ENCODE measurements around the gene SHH. TPM values are rescaled to one million over a fixed set of nuclear protein-coding genes. Genes with fewer than 3 reads are reported as not detected.
"Not testable (repeated sequence)": the region's sequence is repeated elsewhere in the genome, so short reads cannot be mapped to it uniquely, and the experiment has no call there.

SHH gene
- total RNA-seq, 1 donor from 2014 or later: 0.05 TPM

DNA sequence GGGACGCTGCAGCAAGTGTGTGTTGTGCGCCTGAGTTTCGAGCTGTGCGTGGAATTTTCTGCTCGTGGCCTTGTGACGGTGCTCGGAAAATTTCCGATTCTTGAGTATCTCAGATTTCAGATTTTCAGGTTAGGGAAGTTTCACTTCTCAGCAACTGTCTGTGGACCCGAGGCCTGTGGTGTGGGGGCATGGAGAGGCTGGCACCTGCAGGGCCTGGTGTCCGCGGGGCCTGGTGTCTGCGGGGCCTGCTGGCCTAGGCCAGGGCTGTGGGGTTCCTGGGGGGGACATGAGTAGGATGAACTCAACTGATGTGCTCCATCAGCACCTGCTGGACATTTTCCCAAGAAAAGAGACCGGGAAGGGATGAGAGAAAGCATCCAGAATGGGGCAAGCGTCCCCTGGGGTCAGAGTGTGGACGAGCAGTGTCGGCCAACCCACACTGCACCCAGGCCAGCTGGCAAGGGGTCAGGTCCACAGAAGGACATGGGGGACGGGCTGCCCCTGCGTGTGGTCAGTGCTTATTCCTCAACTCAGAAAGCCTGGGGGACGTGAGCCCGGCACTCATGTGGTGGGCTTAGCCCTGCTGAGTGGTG lies 31.3 kb upstream of the SHH start:
- intact Hi-C loops (cut with micrococcal nuclease): no loop called here

DNA sequence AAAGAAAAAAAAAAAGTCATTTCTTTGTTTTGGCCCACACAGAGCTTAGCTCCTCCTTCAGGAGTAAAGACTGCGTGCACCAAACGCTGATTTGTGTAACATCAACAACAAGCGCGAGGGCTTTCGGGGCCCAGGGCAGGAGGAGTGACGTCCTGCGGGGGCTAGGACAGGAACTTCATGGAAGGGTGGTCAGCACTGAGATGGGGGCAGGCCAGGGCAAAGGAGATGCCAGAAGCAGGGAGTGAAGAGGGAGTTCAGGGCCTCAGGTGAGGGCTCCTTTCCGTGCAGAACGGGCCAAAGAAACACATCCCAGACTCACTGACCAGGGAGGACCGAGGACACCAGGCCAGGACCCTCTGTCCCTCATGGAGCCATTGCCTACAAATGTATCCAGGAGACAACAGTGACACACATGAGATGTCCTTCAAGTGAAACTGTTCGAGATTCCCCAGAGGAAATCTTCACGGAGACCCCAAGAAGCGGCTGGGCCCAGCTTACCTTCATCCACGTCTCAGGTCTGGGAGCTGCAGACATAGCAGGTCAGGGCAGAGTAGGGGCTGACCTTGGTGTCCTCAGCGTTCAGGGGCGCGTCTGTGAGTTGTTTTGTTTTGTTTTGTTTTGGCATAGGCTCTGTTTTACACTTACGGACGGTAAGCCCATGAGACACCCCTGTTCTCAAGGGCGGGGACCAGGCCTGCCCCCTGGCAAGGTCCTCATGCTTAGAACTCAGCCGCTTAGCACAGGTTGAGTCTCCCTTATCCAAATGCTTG lies 30.4 kb upstream of the SHH start:
- intact Hi-C loops (cut with micrococcal nuclease): no loop called here

DNA sequence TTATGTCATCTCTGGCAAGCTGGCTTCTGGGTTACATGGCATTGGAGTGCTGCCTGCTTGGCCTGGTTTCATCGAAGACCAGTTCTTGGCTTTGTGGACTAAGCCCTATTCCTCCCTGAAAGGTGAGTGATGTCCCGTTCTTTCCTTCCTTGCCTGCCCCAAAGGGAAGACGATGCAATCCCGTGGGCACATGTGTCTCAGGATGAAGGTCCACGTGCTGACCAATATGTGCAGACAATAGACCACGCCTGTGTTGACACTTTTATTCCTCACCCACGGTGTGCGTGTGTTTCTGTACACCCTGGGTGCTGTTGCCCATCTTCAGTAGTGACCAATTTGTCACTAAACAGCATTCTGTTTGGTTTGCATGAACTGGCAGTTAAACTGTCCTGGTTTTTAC lies 28.6 kb upstream of the SHH start:
- intact Hi-C loops (cut with micrococcal nuclease): no loop called here

DNA sequence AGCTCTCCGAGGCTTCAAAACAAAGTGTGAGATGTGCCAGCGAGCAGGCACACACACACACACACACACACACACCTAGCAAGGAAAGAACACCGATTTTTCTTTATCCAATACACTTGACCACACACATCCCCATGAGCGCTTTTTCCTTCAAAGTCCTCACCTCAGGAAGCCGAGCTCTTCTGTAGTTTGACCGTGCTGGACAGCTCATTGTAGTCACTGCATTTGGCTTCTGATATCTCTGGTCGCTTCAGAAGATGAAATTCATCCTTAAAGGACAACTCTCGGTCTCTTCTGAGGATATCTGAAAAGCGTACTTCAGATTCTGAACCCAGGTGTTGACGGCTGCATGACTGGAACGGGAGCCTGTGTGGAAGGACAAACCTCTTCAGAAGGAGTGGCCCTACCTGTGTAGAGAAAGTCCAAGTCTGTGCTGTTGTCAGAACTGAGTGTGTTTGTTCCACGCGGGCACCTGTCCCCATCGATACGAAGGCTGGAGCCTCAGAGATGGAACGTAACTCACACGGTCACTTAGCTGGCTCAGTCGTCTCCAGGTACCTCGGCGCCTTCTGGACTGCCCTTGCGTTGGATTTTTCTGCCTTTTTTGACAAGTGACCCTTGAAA lies 28.1 kb upstream of the SHH start:
- intact Hi-C loops (cut with micrococcal nuclease): no loop called here

DNA sequence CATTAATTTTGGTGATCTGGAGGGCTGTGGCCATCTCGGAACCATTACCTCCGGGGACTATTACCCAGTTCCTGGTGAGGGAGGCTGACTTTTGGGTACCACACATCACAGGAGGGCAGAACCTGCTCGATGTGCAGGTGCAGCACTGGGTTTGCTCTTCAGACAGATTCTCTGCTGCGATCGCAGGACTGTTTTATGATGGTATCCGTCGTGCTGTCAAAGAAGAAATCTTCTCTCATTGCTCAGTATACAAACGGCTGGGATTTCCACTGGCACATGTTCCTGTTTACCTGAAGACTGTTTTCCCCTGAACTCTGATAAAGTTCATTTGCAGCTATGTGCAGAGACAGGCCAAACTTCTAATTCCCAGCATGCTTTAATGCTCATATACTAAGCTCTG lies 27.2 kb upstream of the SHH start:
- intact Hi-C loops (cut with micrococcal nuclease): no loop called here

DNA sequence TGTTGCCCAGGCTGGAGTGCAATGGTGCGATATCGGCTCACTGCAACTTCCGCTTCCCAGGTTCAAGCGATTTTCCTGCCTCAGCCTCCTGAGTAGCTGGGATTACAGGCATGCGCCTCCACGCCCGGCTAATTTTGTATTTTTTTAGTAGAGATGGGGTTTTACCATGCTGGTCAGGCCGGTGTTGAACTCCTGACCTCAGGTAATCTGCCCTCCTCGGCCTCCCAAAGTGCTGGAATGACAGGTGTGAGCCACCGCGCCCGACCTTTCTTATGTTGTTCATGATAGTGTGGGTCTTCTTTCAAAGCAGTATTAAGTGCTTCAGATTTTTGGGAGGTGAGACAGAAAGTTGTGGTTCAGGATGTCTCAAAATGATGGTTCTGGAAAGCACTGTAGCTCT lies 26.0 kb upstream of the SHH start:
- intact Hi-C loops (cut with micrococcal nuclease): not testable (repeated sequence)

DNA sequence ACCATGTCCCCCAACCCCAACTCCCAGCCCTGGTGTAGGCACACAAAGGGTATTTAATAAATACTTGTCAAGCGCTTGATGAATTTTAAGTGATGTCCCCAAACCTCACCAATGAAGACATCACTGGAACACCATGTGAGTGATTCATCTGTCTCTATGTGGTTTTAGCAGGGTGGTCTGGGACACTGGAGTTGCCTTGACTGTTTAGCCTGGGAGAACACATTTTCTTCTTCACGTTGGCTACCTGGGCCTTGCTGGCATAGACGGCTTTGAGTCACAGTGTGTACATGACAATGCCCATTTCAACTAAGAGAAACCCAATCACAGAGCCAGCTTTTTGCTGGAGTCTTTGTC lies 24.8 kb upstream of the SHH start:
- intact Hi-C loops (cut with micrococcal nuclease): no loop called here

DNA sequence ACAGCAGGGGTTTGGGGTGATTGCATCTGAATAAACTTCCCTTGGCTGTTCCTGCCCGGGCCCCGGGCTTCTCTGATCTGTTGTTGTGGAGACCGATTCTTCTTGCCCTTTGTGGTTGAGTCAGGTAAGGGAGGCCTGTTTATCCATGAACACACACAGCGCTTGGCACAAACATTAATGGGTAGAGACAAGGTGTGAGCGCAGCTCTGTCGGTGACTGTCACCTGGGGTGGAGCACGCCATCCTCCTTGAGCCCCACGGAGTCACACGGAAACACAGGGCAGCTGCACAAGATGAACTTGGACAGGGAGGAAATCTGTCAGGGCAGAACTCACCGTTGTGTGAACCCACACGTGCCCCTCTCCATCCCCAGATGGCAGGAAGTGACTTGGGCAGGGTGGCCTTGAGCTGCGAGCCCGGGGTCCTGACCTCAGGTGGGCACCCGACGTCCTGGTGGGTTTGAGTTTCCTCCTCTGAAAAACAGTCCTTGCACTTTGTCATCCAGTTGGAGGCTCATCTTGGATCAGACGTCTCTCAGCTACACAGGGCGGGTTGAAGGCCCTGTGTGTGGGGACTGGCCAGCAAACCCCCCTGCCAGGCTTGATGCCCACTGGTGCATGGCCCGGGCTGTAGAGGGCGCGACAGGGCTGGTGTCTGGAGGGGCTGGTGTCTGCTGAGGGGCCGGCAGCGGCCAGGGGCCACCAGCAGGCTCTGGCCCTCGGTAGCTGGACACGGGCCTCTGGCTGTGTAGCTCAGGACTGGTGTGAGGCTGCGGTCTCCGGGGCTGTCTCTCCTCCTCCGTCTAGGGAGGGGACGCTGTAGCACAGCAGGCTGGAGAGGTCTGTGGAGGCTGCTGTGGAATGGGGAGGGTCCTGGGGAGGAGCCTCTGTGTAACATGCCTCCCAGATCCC lies 24.2 kb upstream of the SHH start:
- intact Hi-C loops (cut with micrococcal nuclease): no loop called here

DNA sequence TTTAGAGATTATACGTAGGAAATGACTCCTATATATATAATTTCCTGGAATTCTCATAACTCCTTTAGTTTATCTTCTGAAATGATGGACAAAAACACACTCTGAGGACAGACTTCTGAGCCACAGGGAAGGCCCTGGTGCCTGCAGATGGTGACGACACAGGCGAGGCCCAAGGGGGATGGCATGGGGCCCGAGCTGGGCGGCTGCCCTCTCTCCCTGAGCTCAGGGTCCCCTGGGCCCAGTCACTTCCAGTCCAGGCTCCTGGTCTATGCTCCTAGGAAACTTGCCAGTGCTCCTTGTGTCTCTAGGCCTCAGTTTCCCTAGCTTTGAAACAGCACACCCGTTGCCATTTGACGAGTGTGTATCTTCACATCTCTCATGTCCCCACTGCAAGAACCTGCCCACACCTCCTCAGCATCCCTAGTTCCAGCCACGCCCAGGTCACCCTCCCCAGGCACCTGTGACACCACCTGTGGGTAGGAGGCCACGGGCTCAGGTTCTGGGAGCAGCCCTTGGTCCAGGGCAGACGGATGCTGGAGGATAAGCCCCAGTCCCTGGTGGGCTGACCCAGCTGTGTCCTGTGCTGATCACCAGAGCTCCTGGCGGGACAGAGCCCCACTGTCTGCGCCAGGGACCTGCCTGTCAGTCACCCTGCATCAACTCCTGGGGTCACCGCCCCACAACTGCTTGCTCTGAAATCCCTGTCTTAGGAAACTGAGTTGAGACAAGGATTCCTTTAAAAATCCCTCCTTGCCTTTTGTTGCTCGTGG lies 23.4 kb upstream of the SHH start:
- intact Hi-C loops (cut with micrococcal nuclease): no loop called here

DNA sequence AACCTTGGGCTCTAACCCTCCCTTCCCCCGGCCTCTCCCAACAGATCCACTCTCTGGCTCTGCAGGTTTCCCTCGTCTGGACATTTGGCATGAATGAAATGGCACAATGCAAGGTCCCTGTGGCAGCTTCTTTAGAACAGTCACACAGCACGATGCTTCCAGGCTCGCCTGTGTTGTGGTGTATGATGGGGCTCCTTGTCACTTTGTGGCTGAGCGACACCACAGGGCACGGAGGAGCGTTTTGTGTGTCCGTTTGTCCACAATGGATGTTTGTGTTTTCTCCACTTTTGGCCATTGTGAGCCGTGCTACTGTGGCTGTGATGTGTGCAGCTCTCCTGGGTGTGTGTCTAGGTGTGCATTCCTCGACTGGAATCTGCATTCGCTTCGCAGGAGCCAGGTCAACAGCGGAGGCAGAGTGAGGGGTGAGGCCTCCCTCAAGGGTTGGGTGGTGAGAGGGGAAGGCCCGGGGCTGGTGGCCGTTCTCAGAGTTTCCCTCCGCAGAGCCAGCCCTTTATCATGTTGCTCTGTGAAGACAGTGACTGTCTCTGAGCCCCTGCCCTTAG lies 22.3 kb upstream of the SHH start:
- intact Hi-C loops (cut with micrococcal nuclease): no loop called here

DNA sequence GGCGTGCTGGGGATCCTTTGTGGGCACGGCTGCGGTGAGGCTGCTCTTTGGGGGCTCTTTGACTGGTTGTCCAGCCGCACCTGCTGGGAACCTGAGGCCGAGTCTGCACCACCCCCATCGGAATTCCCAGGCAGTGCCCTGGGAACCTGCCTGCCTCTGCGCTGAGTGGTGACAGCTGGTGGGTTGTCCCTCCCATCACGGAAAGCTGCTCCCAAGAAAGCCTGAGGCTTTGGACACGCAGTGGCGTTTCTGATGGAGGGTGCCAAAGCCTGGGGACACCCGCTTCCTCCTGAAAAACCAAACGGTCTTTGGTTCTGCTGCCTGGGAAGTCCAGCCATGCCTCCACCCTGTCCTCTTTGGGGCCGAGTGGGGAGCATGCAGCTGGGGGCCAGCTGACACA lies 21.4 kb upstream of the SHH start:
- intact Hi-C loops (cut with micrococcal nuclease): no loop called here

DNA sequence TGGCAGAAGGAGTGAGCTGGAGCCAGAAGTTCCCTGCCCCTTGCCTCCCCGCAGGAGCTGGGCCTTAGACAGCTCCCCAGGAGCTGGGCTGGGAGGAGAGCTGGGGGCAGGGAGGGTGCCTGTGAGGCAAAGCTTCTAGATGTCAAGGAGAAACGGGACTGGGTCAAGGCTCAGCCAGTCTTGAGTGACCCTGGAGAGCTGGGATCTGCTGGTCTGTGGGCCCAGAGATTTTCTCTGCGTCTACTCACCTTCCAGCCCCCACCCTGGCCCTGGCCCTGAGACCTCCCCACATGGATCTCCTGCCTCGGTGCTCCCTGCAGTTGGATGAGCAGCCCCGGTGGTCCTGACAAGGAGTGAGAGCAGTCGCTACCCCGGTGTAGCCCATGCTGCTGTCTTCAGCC lies 20.3 kb upstream of the SHH start:
- intact Hi-C loops (cut with micrococcal nuclease): no loop called here

DNA sequence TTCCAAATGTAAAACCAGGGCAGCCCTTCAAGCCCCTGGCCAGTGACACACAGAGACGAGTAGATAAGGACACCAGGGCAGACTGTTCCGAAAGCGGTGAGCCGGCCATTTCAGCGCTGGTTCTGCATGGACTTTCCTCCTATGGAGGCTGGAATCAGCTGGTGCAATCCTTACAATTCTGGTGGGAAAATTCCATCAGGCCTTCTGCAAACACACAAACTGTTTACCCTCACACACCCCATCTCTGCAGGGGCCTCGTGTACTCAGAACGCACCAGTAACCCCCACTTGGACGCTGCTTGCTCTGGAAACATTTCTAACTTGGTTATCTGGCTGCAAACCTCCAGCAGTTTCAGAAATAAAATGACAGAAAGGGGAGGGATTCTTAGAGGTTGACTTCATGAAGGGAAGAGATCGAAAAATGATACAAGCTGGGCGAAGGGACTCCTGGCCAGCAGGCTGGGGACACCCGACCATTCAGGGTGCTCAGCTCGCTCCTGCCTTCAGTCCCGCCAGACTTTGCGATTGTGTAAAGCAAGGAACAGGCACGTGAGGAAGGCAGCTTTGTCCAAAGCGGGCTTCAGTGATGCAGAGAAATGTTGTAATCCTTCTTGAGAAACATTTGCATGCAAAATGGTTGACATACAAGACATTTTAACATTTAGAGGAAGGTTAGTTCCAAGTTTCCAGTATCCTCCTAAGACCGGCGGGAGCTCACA lies 19.7 kb upstream of the SHH start:
- intact Hi-C loops (cut with micrococcal nuclease): no loop called here

DNA sequence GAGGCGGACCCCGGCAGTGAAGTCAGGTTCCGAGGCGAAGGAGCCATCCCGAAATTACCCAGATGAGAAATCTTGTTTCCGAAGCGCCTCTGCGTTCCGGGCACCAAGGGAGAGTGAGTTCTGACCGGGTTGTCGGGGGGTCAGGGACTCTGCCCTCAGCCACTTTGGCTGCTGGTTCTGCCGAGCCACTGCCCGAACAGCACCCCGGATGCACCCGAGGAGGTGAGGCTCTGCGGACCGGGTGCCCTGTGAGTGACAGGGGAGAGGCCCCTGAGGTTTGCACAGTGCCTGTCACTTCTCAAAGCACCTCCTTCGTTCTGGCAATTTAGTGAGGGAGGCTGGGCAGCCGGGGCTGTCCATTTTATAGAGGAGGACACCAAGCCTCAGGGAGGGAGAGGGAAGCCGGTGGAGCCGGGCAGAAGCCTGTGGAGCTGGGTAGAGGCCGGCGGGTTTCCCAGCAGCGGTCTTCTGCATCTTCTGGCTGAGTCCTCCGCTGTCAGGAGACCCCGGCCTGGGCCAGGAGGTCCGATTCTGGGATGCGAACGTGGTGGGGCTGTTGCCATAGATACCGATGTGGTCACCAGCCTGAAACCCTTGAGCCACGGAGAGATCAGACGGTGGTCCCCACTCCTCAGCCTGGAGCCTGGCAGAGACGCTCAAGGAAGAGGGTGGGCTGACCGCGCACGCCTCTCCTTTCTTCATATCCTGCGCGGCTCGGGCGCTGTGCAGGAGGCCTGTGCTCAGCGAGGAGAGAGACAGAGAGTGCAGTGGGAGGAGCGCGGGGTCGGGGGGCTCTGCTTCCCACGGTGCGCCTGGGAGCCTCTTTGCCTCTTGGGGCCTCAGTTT lies 18.9 kb upstream of the SHH start:
- intact Hi-C loops (cut with micrococcal nuclease): no loop called here

DNA sequence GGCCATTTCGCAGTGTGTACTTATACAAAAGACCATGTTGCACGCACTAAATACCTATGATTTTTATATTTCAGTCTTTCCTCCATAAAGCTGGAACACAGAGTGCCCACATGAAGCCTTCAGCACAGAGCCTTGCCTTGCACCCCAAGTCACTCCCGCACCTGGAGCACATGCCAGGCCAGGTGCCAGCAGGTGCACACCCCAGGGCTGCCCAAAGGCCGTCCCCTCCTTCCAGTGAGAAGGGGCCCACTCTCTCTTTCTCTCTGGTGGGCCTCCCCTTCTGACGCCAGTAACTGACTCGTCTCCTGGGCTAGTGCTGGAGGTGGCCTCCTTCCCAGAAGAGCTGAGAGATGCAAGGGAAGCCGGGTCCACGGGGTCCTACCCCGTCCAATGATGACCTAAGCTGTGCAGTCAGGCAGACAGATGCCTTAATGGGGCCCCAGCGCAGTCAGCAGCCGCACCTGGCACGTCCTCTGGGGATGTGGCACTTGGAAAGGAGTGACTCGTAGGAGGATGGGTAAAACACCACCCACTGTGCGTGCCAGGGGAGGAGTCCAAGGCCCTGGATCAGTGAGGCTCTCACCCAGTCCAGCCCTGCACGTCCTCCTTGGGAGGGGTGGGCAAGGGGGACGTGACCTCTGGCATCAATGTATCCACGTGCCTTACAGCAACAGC lies 17.7 kb upstream of the SHH start:
- intact Hi-C loops (cut with micrococcal nuclease): no loop called here

DNA sequence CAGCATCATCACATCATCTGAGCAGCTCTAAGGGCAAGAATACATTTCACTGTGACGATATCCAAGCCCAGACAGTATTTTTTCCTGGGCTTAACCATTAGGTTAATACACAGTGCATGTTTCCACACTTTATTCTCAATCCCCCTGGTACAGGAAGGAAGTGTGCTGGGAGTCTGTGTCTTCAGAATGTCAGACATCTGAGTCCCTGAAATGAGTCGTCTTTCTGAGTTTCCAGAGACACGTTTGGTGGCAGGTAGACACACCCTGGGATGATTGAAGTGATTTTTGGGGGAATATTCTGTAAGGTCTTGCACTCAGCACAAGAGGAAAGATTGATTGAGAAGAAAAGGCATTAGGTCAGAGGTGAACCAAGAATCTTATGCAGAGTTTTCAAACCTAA lies 13.1 kb upstream of the SHH start:
- intact Hi-C loops (cut with micrococcal nuclease): no loop called here

DNA sequence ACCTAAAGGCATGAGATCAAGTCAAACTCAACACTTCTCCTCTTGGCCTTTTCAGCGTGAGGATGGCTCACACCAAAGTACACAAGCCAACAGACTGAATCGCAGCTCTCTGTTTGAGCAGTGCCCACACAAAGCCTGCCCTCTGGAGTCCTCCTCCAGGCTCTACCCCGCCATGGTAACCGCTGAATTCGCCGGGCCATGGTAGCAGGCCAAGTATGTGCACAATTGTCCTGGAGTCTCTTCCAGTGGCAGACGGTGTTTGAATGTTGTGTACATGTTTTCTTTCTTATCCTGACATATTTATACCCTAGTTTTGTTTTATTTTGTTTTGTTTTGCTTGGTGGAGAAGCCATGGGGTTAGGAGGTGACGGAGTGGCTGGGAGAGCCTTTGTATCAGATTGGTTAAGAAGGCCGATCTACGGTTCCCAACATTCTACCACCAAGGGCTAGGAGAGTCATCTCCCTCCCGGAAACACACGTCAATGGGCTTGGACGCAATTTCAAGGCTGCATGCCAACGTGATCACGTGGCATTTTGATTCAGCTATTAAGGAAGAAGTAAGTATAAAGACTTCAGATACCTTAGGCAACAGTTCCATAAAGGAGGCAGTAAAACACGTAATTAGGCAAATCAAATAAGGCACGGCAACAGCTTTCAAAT lies 12.1 kb upstream of the SHH start:
- intact Hi-C loops (cut with micrococcal nuclease): no loop called here

DNA sequence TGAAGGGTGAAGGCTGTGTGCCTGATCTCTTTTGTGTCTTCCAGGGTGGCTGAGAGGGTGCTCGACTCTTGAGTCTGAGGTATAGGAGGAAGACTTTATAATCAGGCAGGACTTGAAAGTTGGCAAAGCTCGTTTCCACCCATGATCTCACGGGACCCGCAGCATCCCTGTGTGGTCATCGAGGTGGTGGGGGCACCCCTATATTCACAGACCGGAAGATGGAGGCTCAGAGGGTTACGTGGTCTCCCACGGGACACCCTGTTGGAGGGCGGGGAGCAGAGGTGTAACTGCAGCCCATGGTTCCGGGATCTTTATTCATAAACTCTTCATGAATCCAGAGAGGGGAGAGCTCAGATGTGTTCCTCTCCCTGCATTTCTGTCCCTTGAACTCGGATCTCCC lies 9.6 kb upstream of the SHH start:
- intact Hi-C loops (cut with micrococcal nuclease): no loop called here

Data from T-helper 2 cell treated with Interferon-gamma antibody and Interleukin-4, amounts not matched to agents 100 ng/mL and 5 ng/mL, for 36 hours (primary cell).